Panc1 (cell line): Measurements from ENCODE around the gene NT5DC3.

Experiments
- POLR2AphosphoS5 ChIP-seq: IDR thresholded peaks from 2 replicates; pipeline ENCODE4 v1.6.1; 2012; ENCODE audit warnings: mild to moderate bottlenecking, low read depth, low read length, moderate library complexity
- TF ChIP-seq, protein P1 (sequence below): fragments of 450-650 bp; IDR thresholded peaks from 2 replicates; pipeline ENCODE4 v1.5.1; 2017; ENCODE audit warnings: mild to moderate bottlenecking
- TF ChIP-seq, protein P2 (sequence below), 2 experiments: IDR thresholded peaks; 2 replicates each; pipeline ENCODE4 v1.6.1; 2011 to 2012; ENCODE audit warnings: low read depth in 2 of 2, control low read depth in 1 of 2, low read length in 1 of 2, mild to moderate bottlenecking in 1 of 2, moderate library complexity in 1 of 2; ENCODE audit not compliant: insufficient read depth in 1 of 2

DNA sequence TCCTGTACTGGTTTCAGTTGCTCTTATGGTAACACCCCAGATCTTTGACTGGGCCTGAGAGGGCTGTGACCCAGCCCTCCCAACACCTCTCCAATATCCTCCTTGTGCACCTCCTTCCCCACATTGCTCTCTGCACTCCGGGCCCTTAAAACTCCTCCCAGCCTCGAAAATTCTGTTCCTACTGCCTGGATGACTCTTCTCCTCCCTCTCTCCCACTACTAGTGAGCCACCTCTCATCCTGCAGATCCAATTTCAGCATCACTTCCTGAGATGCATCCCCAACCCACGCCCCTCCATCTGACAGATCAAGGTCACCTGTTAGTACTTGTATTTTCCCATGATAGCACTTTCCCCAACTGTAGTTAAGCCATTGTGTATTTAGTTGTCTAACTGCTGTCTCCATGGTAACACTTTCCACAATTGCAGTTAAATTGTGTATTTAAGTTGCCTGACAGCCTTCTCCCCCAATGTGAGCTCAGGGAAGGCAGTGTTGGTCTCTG, 11.5 kb upstream of the NT5DC3 start:
- TF ChIP-seq, protein P1, sequence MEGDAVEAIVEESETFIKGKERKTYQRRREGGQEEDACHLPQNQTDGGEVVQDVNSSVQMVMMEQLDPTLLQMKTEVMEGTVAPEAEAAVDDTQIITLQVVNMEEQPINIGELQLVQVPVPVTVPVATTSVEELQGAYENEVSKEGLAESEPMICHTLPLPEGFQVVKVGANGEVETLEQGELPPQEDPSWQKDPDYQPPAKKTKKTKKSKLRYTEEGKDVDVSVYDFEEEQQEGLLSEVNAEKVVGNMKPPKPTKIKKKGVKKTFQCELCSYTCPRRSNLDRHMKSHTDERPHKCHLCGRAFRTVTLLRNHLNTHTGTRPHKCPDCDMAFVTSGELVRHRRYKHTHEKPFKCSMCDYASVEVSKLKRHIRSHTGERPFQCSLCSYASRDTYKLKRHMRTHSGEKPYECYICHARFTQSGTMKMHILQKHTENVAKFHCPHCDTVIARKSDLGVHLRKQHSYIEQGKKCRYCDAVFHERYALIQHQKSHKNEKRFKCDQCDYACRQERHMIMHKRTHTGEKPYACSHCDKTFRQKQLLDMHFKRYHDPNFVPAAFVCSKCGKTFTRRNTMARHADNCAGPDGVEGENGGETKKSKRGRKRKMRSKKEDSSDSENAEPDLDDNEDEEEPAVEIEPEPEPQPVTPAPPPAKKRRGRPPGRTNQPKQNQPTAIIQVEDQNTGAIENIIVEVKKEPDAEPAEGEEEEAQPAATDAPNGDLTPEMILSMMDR: no peak
- no peak for TF ChIP-seq POLR2AphosphoS5
- TF ChIP-seq, protein P2, sequence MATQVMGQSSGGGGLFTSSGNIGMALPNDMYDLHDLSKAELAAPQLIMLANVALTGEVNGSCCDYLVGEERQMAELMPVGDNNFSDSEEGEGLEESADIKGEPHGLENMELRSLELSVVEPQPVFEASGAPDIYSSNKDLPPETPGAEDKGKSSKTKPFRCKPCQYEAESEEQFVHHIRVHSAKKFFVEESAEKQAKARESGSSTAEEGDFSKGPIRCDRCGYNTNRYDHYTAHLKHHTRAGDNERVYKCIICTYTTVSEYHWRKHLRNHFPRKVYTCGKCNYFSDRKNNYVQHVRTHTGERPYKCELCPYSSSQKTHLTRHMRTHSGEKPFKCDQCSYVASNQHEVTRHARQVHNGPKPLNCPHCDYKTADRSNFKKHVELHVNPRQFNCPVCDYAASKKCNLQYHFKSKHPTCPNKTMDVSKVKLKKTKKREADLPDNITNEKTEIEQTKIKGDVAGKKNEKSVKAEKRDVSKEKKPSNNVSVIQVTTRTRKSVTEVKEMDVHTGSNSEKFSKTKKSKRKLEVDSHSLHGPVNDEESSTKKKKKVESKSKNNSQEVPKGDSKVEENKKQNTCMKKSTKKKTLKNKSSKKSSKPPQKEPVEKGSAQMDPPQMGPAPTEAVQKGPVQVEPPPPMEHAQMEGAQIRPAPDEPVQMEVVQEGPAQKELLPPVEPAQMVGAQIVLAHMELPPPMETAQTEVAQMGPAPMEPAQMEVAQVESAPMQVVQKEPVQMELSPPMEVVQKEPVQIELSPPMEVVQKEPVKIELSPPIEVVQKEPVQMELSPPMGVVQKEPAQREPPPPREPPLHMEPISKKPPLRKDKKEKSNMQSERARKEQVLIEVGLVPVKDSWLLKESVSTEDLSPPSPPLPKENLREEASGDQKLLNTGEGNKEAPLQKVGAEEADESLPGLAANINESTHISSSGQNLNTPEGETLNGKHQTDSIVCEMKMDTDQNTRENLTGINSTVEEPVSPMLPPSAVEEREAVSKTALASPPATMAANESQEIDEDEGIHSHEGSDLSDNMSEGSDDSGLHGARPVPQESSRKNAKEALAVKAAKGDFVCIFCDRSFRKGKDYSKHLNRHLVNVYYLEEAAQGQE (IDR thresholded peaks at IDR 0.05; ENCODE audit: insufficient read depth in 1 of 2, low read depth in 2 of 2, low read length in 1 of 2): no peak
